DOHH2 (cell line): ENCODE measurements around the gene CSF2RB.

Experiments
- CTCF ChIP-seq: fragments of 200-600 bp; sonication (generic); IDR thresholded peaks from one replicate; pipeline ENCODE4 v1.5.1; 2014; ENCODE audit warnings: antibody characterized with exemption, mild to moderate bottlenecking, low read depth, low read length; ENCODE audit not compliant: poor library complexity, severe bottlenecking
- EZH2phosphoT487 ChIP-seq: fragments of 200-600 bp; sonication (generic); IDR thresholded peaks from 2 replicates; pipeline ENCODE4 v1.6.1; 2017; ENCODE audit warnings: borderline replicate concordance, mild to moderate bottlenecking, antibody characterized with exemption, low read length, moderate library complexity, mixed read lengths

- TF ChIP-seq CTCF (no peak), EZH2phosphoT487 (no peak)
Observed at GRCh38 chr22:36899498-36899897, 13.9 kb upstream of the CSF2RB start.
